ENCODE data around the gene ZNF296. TPM values are rescaled to one million over a fixed set of nuclear protein-coding genes. Genes with fewer than 3 reads are reported as not detected.

The ZNF296 gene
- 4.9 TPM for polyA plus RNA-seq (2012; ENCODE audit: insufficient read depth, insufficient read length, low read depth)

GRCh38 chr19:45076029-45076850 lies at the start of gene ZNF296:
Gene ZNF296 (minus strand): TSS chr19:45076478. CDS start chr19:45076373, 105 bp downstream.
- Histone ChIP-seq H3K4me1 (peaks cover 7% of the 10 kb centered on the region), H3K9me3 (no peaks in the 10 kb centered on the region), H3K36me3 (peaks cover 19% of the 10 kb centered on the region), H3K4me3 (ENCODE audit: low read depth, low read length) (peak within 1 kb of the TSS; percentile 58), H3K27me3 (no peaks in the 10 kb centered on the region)
- DNase-seq = peak; percentile 82
- TF ChIP-seq CTCF (IDR thresholded peaks at IDR 0.05; ENCODE audit: low read depth, low read length) = no peak

DNA sequence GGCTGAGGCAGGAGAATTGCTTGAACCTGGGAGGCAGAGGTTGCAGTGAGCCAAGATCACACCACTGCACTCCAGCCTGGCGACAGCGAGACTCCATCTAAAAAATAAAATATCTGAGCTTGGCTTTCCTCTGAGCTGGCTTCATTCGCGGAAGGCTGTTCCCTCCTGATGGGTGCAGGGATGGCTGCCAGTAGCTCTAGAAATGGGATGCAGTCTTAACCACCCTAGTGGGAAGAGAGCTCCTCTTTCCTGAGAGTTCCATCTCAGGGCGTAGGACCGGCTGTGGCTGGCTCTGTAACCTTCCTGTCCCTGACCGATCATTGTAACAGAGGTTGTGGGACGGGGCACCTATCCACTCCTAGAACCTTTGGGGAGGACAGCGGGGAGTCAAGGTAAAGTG lies 49.1 kb upstream of the ZNF296 start:
- no peak overlapping the region for H3K4me3 ChIP-seq (ENCODE audit: low read depth, low read length)
- no peaks in the 10 kb centered on the region for H3K36me3 ChIP-seq
- H3K4me1 ChIP-seq = peaks cover 17% of the 10 kb centered on the region
- H3K9me3 ChIP-seq = no peaks in the 10 kb centered on the region
- TF ChIP-seq CTCF (IDR thresholded peaks at IDR 0.05; ENCODE audit: low read depth, low read length) = no peak
- no peaks in the 10 kb centered on the region for H3K27me3 ChIP-seq
- DNase-seq = no peak

DNA sequence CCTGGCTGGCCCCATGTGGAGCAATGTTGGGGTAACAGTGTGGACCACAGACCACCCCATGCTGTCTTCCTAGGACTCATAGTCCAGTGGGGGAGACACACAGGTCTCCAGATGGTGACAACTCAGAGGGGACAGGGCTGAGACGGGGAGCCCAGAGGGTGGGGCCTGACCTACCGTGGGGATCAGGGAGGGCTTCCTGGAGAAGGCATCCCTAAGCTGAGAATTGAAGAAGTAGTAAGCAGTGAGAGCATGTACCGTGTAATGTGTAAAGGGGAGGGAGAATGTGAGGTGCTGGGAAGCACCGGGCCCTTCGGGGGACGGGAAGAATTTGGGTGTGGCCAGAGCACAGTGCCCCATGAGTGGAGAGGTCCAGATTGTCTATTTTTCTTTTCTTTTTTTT lies 47.7 kb upstream of the ZNF296 start:
- no peak for DNase-seq
- H3K4me3 ChIP-seq (ENCODE audit: low read depth, low read length) = no peak overlapping the region
- peaks cover 17% of the 10 kb centered on the region for H3K4me1 ChIP-seq
- no peaks in the 10 kb centered on the region for H3K36me3 ChIP-seq
- no peak for TF ChIP-seq CTCF (IDR thresholded peaks at IDR 0.05; ENCODE audit: low read depth, low read length)
- no peaks in the 10 kb centered on the region for H3K27me3 ChIP-seq
- no peaks in the 10 kb centered on the region for H3K9me3 ChIP-seq

DNA sequence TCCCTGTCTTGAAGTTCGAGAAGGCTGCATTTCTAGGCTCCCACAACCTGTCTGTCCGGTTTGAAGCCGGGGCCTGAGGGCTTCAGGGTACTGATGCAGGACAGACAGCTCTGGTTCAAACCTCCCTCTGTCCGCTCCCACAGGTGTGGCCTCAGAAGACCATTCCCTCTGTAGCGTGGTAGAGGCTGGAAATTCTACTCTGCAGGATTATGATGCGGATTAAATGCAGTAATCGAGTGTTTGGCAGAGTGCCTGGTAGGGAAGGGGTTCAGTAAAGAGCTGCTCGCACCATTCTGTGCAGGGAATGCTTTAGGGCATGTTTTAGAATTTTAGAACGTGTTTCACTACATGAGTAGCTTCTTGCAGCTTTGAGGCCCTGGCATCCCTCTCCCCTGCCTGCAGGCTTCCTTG lies 47.2 kb upstream of the ZNF296 start:
- Histone ChIP-seq H3K9me3 (no peaks in the 10 kb centered on the region), H3K36me3 (no peaks in the 10 kb centered on the region), H3K27me3 (no peaks in the 10 kb centered on the region), H3K4me1 (peaks cover 17% of the 10 kb centered on the region), H3K4me3 (ENCODE audit: low read depth, low read length) (no peak overlapping the region)
- no peak for TF ChIP-seq CTCF (IDR thresholded peaks at IDR 0.05; ENCODE audit: low read depth, low read length)
- no peak for DNase-seq

DNA sequence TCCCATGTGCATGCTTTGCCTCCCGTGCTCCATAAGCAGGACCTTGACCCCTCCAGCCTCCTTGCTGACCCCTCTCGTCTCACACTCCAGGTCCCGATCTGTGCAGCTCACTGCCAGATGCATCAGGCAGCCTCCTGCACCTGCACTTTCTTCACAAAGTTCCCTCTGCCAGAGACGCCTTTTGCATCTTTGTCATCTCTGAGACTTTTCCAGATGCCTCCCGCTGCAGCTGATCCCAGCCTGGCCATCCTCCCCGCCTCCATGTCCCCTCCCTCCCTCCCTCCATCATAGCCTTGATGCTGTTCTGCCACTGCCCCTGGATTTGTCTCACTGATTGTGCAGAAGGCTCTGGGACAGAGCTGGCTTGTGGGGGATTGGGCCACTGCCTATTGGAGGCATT lies 46.6 kb upstream of the ZNF296 start:
- TF ChIP-seq CTCF (IDR thresholded peaks at IDR 0.05; ENCODE audit: low read depth, low read length) = no peak
- no peak overlapping the region for H3K4me3 ChIP-seq (ENCODE audit: low read depth, low read length)
- no peaks in the 10 kb centered on the region for H3K27me3 ChIP-seq
- no peaks in the 10 kb centered on the region for H3K9me3 ChIP-seq
- DNase-seq = no peak
- H3K4me1 ChIP-seq = peaks cover 17% of the 10 kb centered on the region
- H3K36me3 ChIP-seq = no peaks in the 10 kb centered on the region

- Histone ChIP-seq H3K36me3 (no peaks in the 10 kb centered on the region; the same call in 1 of the 2 replicates), H3K4me3 (ENCODE audit: low read depth, low read length) (no peak overlapping the region), H3K4me1 (peaks cover 23% of the 10 kb centered on the region), H3K9me3 (no peaks in the 10 kb centered on the region), H3K27me3 (no peaks in the 10 kb centered on the region)
- TF ChIP-seq CTCF (IDR thresholded peaks at IDR 0.05; ENCODE audit: low read depth, low read length) = no peak
- DNase-seq = no peak
These were observed 45.6 kb upstream of the ZNF296 start for GRCh38 chr19:45121827-45122345.
